ENCODE results near the gene SYS1. TPM values are rescaled to one million over a fixed set of nuclear protein-coding genes. Genes with fewer than 3 reads are reported as not detected.

Gene SYS1
- total RNA-seq, 1 donor from 2014 or later: 27.4 TPM

DNA sequence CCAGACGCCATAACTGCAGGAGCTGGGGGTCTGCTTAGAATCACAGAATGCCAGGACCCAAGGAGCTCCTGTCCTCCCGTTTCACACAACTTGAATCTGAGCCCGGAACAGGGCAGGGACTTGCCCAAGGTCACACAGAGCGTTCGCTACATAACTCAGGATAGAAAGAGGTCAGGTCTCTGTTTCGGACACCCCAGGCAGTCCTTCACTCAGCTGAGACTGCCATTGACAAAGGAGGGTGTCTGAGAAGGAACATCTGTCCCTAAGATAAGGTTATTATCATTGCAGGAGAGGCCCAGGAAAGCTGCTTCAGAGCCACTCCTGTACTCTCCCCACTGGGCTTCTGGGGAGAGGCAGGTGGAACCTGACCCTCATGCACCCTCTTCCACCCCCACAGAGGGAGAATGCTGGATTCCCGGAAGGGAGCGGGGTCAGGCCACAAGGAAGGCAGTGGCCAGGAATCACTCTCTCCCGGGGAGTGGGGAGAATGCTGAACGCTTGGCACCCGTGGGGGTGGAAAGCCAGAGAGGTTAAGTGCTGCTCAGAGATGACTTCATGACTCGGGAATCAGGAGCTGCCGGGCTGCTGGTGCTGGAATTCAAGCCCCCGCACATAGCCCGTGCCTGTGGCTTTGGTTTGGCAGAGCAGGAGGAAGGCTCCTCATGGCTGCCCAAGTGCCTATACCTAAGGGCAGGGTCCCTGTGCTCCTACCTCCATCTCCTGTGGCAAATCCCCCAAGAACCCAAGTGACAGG, 25.4 kb upstream of the SYS1 start:
- peak overlapping the region; percentile 89 to 93 for H3K27ac ChIP-seq
- intact Hi-C loops (cut with DNase I): loop anchor here (2.0 to 5.0 kb wide), 2 partner anchors 25 to 440 kb away; partner anchors contain the start of gene SYS1

DNA sequence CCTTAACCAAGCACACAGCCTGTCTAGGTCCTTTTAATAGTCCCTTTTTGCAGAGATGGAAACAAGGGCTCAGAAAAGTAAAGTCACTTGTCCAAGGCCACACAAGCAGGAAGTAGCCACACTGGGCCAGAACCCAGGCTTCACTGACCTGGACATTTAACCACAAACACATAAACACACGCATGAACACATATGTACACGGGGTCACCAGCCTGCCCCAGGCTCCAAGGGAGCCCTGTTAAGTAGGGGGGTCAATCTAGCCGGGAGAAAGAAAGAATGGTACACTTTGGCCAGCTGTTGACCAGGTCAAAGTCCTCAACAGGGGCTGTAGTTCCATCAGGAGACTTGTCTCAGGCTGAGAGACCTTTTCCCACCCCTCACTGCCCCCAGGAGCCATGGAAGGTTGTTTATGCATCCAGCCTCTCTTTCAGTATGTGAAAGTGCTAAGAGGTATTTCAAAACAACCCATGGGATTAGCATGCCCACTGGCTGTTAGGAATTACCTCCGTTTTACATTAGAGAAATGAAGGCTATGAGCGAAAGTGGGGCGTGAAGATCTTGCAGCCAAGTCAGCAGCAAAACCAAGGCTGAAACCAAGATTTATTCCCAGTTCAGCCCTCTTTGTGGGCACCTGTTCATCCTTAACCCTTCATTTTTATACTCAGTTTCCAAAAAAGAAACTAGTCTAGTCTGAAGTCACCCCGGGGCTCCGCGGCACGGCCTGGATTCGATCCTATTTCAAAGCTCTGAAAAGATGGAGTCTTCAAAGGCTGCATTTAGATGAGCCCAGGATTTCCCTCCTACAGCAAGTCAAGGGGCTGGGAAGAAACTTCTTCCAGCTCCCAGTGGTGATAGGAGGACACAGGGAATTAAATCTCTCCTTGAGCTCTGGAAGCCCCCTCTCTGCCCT, 24.6 kb upstream of the SYS1 start:
- intact Hi-C loops (cut with DNase I): loop anchor here (5.0 kb wide), 1 partner anchor 439 kb away; no protein-coding TSS in a partner anchor
- Histone ChIP-seq H3K27ac (peak overlapping the region; percentile 89 to 93), H3K9me3 (no peaks in the 10 kb centered on the region), H3K36me3 (peaks cover 12 to 21% of the 10 kb centered on the region in 2 donors), H3K4me1 (peaks cover 33 to 68% of the 10 kb centered on the region in 2 donors), H3K27me3 (no peaks in the 10 kb centered on the region), H3K4me3 (peak overlapping the region in 1 of 2 donors; percentile 7)
- no peak for DNase-seq (ENCODE audit: low spot score in 2 of 2)
- TF ChIP-seq, protein P1, sequence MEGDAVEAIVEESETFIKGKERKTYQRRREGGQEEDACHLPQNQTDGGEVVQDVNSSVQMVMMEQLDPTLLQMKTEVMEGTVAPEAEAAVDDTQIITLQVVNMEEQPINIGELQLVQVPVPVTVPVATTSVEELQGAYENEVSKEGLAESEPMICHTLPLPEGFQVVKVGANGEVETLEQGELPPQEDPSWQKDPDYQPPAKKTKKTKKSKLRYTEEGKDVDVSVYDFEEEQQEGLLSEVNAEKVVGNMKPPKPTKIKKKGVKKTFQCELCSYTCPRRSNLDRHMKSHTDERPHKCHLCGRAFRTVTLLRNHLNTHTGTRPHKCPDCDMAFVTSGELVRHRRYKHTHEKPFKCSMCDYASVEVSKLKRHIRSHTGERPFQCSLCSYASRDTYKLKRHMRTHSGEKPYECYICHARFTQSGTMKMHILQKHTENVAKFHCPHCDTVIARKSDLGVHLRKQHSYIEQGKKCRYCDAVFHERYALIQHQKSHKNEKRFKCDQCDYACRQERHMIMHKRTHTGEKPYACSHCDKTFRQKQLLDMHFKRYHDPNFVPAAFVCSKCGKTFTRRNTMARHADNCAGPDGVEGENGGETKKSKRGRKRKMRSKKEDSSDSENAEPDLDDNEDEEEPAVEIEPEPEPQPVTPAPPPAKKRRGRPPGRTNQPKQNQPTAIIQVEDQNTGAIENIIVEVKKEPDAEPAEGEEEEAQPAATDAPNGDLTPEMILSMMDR (IDR thresholded peaks at IDR 0.05): no peak

More for the DNA sequence above, 25.4 kb upstream of the SYS1 start:
- no peaks in the 10 kb centered on the region for H3K9me3 ChIP-seq
- H3K4me3 ChIP-seq: peak overlapping the region in 1 of 2 donors; percentile 7
- TF ChIP-seq, protein P1 (IDR thresholded peaks at IDR 0.05): no peak
- peaks cover 26 to 60% of the 10 kb centered on the region in 2 donors for H3K4me1 ChIP-seq
- DNase-seq (ENCODE audit: low spot score in 2 of 2): peak; percentile 35 to 92
- no peaks in the 10 kb centered on the region for H3K27me3 ChIP-seq
- peaks cover 20 to 29% of the 10 kb centered on the region in 2 donors for H3K36me3 ChIP-seq

DNA sequence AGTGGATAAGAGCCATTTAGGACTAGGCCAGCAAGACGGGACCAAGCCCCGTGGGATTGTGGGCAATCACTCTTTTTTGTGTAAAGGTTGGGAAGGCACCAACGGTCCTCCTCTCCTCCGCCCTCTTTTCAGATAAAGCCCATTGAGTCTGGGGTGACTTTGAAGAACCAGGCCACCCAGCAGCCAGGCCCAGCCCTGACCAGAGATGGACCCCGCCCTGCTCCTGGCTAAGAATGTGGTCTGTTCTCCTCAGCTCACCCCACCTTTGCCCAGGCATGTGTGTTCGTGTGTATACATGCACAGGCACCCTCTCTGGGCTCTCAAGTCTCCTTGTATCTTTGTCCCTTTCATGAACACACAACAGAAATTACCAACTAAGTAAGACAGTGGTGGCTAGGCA, 23.9 kb upstream of the SYS1 start:
- TF ChIP-seq, protein P1 (IDR thresholded peaks at IDR 0.05): no peak
- H3K4me3 ChIP-seq: no peak overlapping the region
- H3K27ac ChIP-seq: peak overlapping the region; percentile 89 to 93
- intact Hi-C loops (cut with DNase I): loop anchor here (5.0 kb wide), 1 partner anchor 438 kb away; no protein-coding TSS in a partner anchor
- no peaks in the 10 kb centered on the region for H3K27me3 ChIP-seq
- DNase-seq (ENCODE audit: low spot score in 2 of 2): no peak
- no peaks in the 10 kb centered on the region for H3K9me3 ChIP-seq
- peaks cover 11 to 16% of the 10 kb centered on the region in 2 donors for H3K36me3 ChIP-seq
- H3K4me1 ChIP-seq: peaks cover 40 to 76% of the 10 kb centered on the region in 2 donors

DNA sequence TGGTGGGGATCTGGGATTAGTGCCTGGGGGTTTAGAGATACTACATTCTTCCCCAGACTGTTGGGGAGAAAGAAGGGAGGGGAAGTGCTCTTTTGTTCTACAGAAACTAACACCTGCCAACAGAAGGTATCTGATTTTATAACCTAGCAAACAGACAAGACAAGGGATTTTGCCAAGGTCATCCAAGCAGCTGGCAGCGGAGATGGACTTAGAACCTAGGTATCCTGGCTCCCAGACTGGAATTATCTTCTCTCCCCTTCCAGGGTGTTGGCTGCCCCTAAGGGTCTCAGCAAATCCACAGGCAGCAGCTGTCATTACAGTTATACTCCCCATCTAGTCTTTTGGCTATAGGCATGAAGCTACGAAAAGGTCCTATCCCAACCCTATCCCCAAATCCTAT, 23.2 kb upstream of the SYS1 start:
- Histone ChIP-seq H3K27me3 (no peaks in the 10 kb centered on the region), H3K9me3 (no peaks in the 10 kb centered on the region), H3K4me3 (no peak overlapping the region), H3K36me3 (peaks cover 9 to 10% of the 10 kb centered on the region in 2 donors), H3K27ac (peak overlapping the region; percentile 89 to 93), H3K4me1 (peaks cover 40 to 81% of the 10 kb centered on the region in 2 donors)
- TF ChIP-seq, protein P1 (IDR thresholded peaks at IDR 0.05): no peak
- intact Hi-C loops (cut with DNase I): loop anchor here (5.0 kb wide), 1 partner anchor 438 kb away; no protein-coding TSS in a partner anchor
- no peak for DNase-seq (ENCODE audit: low spot score in 2 of 2)

DNA sequence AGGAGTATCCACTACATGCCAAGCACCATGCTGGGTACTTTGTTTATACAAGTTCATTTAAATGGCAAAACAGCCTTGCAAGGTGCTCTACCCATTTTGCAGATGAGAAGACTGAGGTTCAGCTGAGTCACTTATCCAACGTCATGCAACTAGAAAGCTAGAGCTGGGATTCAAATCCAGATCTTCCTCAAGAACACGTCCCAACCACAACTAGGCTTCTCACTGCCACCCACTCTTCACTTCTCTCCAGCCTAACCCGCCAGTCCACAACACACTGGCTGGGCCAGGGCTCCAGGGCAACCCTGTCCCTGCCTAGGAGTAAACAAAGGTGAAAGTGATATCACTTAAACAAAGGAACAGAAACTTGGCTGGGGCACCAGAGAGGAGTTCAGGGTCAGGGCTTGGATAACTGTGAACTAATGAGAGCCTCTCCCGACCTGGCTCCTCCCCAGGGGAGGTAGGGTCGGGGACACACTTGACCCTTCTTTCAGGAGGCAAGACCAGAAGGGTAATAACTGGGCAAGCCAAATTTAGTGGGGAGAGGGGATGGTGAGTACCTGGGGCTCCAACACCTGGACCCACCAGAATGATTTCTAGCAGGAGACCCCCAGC, 22.6 kb upstream of the SYS1 start:
- Histone ChIP-seq H3K27ac (peak overlapping the region; percentile 89 to 93), H3K36me3 (peaks cover 4 to 5% of the 10 kb centered on the region in 2 donors), H3K4me1 (peaks cover 41 to 86% of the 10 kb centered on the region in 2 donors), H3K9me3 (no peaks in the 10 kb centered on the region), H3K4me3 (no peak overlapping the region), H3K27me3 (no peaks in the 10 kb centered on the region)
- intact Hi-C loops (cut with DNase I): no loop called here
- TF ChIP-seq, protein P1 (IDR thresholded peaks at IDR 0.05): no peak
- DNase-seq (ENCODE audit: low spot score in 2 of 2): no peak
